ENCODE results near the gene UGT2B28.
"Not testable (repeated sequence)": the region's sequence is repeated elsewhere in the genome, so short reads cannot be mapped to it uniquely, and the experiment has no call there.

UGT2B28 gene

GRCh38 chr4:69280081-69280480 lies at the start of gene UGT2B28:
TSS of gene UGT2B28 (plus strand) at chr4:69280475. CDS start at chr4:69280501, 26 bp downstream.
- DNase-seq (ENCODE audit: low read depth), result not testable (repeated sequence)

GRCh38 chr4:69239092-69239491 lies 41.2 kb upstream of the UGT2B28 start:
- no peak for DNase-seq (ENCODE audit: low read depth)

GRCh38 chr4:69239557-69240168 lies 40.6 kb upstream of the UGT2B28 start:
- DNase-seq (ENCODE audit: low read depth), result no peak

- not testable (repeated sequence) for DNase-seq (ENCODE audit: low read depth)
Measured at GRCh38 chr4:69240787-69241186, 39.5 kb upstream of the UGT2B28 start.

- DNase-seq (ENCODE audit: low read depth), result not testable (repeated sequence)
Measured at GRCh38 chr4:69241746-69242145, 38.5 kb upstream of the UGT2B28 start.

- DNase-seq (ENCODE audit: low read depth), result not testable (repeated sequence)
Measured at GRCh38 chr4:69242562-69243240, 37.6 kb upstream of the UGT2B28 start.

GRCh38 chr4:69250884-69251283 lies 29.4 kb upstream of the UGT2B28 start:
- DNase-seq (ENCODE audit: low read depth), result not testable (repeated sequence)

GRCh38 chr4:69253147-69253772 lies 27.0 kb upstream of the UGT2B28 start:
- DNase-seq (ENCODE audit: low read depth), result not testable (repeated sequence)

GRCh38 chr4:69268612-69269011 lies 11.7 kb upstream of the UGT2B28 start:
- not testable (repeated sequence) for DNase-seq (ENCODE audit: low read depth)

GRCh38 chr4:69296356-69296755 lies 16.1 kb downstream of the UGT2B28 start:
- DNase-seq (ENCODE audit: low read depth), result not testable (repeated sequence)

- not testable (repeated sequence) for DNase-seq (ENCODE audit: low read depth)
Measured at GRCh38 chr4:69308426-69309033, 28.3 kb downstream of the UGT2B28 start.

GRCh38 chr4:69309549-69310076 lies 29.3 kb downstream of the UGT2B28 start:
- DNase-seq (ENCODE audit: low read depth), result not testable (repeated sequence)

- DNase-seq (ENCODE audit: low read depth), result not testable (repeated sequence)
Measured at GRCh38 chr4:69310262-69310661, 30.0 kb downstream of the UGT2B28 start.

- DNase-seq (ENCODE audit: low read depth), result not testable (repeated sequence)
Measured at GRCh38 chr4:69317669-69318298, 37.5 kb downstream of the UGT2B28 start.

- DNase-seq (ENCODE audit: low read depth), result no peak
Measured at GRCh38 chr4:69321153-69321729, 41.0 kb downstream of the UGT2B28 start.

- no peak for DNase-seq (ENCODE audit: low read depth)
Measured at GRCh38 chr4:69322055-69322454, 41.8 kb downstream of the UGT2B28 start.

- no peak for DNase-seq (ENCODE audit: low read depth)
Measured at GRCh38 chr4:69323284-69323683, 43.0 kb downstream of the UGT2B28 start.

GRCh38 chr4:69330345-69331047 lies 50.2 kb downstream of the UGT2B28 start:
- no peak for DNase-seq (ENCODE audit: low read depth)

- not testable (repeated sequence) for DNase-seq (ENCODE audit: low read depth)
Measured at GRCh38 chr4:69331304-69331703, 51.0 kb downstream of the UGT2B28 start.

- DNase-seq (ENCODE audit: low read depth), result not testable (repeated sequence)
Measured at GRCh38 chr4:69335485-69335884, 55.2 kb downstream of the UGT2B28 start.

GRCh38 chr4:69343114-69343513 lies 62.8 kb downstream of the UGT2B28 start:
- not testable (repeated sequence) for DNase-seq (ENCODE audit: low read depth)
